A673 (cell line): ENCODE results near the gene DNPH1. TPM values are rescaled to one million over a fixed set of nuclear protein-coding genes. Genes with fewer than 3 reads are reported as not detected.

Experiments
- BruUV-seq: library from RNA; stranded (reverse); fragments of 400-500 nt; replicated peaks from 2 replicates; lab custom pipeline; 2021; lab: Mats Ljungman, UMichigan
- CTCF ChIA-PET: fragments of 300-600 bp; sonication (Branson Sonifier 250); formaldehyde crosslinking; loops from one replicate; lab custom pipeline; 2022; ENCODE audit warnings: antibody characterized with exemption; lab: Charles Lee
- POLR2A ChIA-PET: fragments of 300-600 bp; sonication (Branson Sonifier 250); formaldehyde crosslinking; loops from one replicate; lab custom pipeline; 2022; ENCODE audit warnings: antibody characterized with exemption; ENCODE audit not compliant: low non-redundant PET; lab: Charles Lee
- DNase-seq: peaks from one replicate; pipeline ENCODE4 v3.0.0-alpha.2; 2015; ENCODE audit warnings: low spot score
- H3K27ac ChIP-seq: fragments of 200-600 bp; sonication (generic); 2 replicates; pipeline ENCODE4 v1.5.1; 2016; ENCODE audit warnings: mixed run types, low read depth, mild to moderate bottlenecking, mixed read lengths, antibody characterized with exemption, low read length; ENCODE audit not compliant: poor library complexity, severe bottlenecking
- H3K27me3 ChIP-seq: fragments of 200-600 bp; sonication (generic); replicated peaks from 2 replicates; pipeline ENCODE4 v1.6.1; 2017; ENCODE audit warnings: mixed run types, low read depth, mild to moderate bottlenecking, mixed read lengths, antibody characterized with exemption, low read length; ENCODE audit not compliant: insufficient read depth, poor library complexity
- H3K36me3 ChIP-seq: fragments of 200-600 bp; sonication (generic); 2 replicates; pipeline ENCODE4 v1.6.1; 2016; ENCODE audit warnings: mixed run types, mild to moderate bottlenecking, mixed read lengths, antibody characterized with exemption, low read length; ENCODE audit not compliant: insufficient read depth, poor library complexity, severe bottlenecking
- H3K4me1 ChIP-seq: fragments of 200-600 bp; sonication (generic); 2 replicates; pipeline ENCODE4 v1.6.1; 2017; ENCODE audit warnings: mixed run types, mild to moderate bottlenecking, mixed read lengths, antibody characterized with exemption, low read length; ENCODE audit not compliant: insufficient read depth, poor library complexity, severe bottlenecking
- H3K4me3 ChIP-seq: fragments of 200-600 bp; sonication (generic); 2 replicates; pipeline ENCODE4 v1.5.1; 2016; ENCODE audit warnings: low read depth, mixed run types, mild to moderate bottlenecking, mixed read lengths, low read length; ENCODE audit not compliant: poor library complexity, severe bottlenecking
- H3K9me3 ChIP-seq: fragments of 200-600 bp; sonication (generic); 2 replicates; pipeline ENCODE4 v1.6.1; 2016; ENCODE audit warnings: mixed run types, low read depth, mild to moderate bottlenecking, mixed read lengths, antibody characterized with exemption, low read length; ENCODE audit not compliant: poor library complexity, severe bottlenecking
- EZH2 ChIP-seq: fragments of 200-600 bp; sonication (generic); IDR thresholded peaks from 2 replicates; pipeline ENCODE4 v1.6.1; 2017; ENCODE audit warnings: borderline replicate concordance, low read depth, mild to moderate bottlenecking, mixed read lengths, antibody characterized with exemption, low read length; ENCODE audit not compliant: poor library complexity, severe bottlenecking
- intact Hi-C: fragments of 100-400 bp; cut with micrococcal nuclease; formaldehyde crosslinking; loops from one replicate; pipeline ENCODE4 v1.10.0; 2022; ENCODE audit not compliant: unreplicated experiment
- total RNA-seq: library from RNA; stranded (reverse); gene quantifications from 2 replicates; pipeline ENCODE4 v1.2.3, GENCODE V29; 2021
- TF ChIP-seq, protein P1 (sequence below): fragments of 300-800, 200-600 bp; sonication (generic); conservative IDR thresholded peaks from 2 replicates; pipeline ENCODE4 v1.5.1; 2017; ENCODE audit warnings: low read depth, mild to moderate bottlenecking, antibody characterized with exemption, low read length, moderate library complexity, mixed read lengths

Gene DNPH1
- total RNA-seq, 1 experiment from 2014 or later: 55.1 TPM

DNA sequence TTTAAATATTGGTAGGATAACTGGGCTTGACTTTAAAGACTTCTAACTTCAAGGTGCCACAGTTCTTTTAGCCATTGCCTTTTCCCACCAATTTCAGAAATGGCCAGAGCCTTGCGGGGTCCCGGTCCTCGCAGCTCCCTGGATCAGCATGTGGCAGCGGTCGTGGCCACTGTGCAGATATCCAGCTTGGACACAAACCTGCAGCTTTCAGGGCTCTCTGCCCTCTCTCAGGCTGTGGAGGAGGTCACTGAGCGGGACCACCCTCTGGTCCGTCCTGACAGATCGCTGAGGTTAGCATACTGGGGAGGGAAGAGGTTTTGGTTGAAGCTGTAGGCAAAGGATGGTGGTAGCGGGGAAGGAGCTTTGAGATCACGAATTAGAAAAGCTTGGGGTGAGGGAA, 40.9 kb downstream of the DNPH1 start:
- Histone ChIP-seq H3K9me3 (no peaks in the 10 kb centered on the region), H3K27me3 (no peaks in the 10 kb centered on the region), H3K36me3 (peaks cover 20% of the 10 kb centered on the region), H3K4me3 (no peak overlapping the region), H3K4me1 (no peaks in the 10 kb centered on the region), H3K27ac (no peak overlapping the region)
- POLR2A ChIA-PET: no interaction called here
- CTCF ChIA-PET: interaction anchor here (0.6 kb wide), 1 partner anchor 293 kb away, joined by 4 read pairs; no protein-coding TSS in a partner anchor
- DNase-seq: no peak
- TF ChIP-seq EZH2: no peak
- TF ChIP-seq, protein P1, sequence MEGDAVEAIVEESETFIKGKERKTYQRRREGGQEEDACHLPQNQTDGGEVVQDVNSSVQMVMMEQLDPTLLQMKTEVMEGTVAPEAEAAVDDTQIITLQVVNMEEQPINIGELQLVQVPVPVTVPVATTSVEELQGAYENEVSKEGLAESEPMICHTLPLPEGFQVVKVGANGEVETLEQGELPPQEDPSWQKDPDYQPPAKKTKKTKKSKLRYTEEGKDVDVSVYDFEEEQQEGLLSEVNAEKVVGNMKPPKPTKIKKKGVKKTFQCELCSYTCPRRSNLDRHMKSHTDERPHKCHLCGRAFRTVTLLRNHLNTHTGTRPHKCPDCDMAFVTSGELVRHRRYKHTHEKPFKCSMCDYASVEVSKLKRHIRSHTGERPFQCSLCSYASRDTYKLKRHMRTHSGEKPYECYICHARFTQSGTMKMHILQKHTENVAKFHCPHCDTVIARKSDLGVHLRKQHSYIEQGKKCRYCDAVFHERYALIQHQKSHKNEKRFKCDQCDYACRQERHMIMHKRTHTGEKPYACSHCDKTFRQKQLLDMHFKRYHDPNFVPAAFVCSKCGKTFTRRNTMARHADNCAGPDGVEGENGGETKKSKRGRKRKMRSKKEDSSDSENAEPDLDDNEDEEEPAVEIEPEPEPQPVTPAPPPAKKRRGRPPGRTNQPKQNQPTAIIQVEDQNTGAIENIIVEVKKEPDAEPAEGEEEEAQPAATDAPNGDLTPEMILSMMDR: no peak
- no TSS peak for BruUV-seq
- intact Hi-C loops: no loop called here

DNA sequence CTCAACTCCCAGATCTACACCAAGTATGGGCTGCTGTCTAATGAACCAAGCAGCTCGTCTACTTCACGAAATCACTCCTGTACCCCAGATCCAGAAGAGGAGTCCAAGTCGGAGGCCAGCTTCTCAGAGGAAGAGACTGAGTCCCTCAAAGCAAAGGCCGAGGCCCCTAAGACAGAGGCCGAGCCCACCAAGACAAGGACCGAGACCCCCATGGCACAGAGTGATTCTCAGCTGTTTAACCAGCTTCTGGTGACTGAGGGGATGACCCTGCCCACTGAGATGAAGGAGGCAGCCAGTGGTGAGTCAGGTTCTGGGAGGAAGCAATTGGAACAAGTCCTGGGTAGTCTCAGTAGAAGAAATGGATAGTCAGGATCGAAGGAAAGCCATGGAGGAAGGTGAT, 41.5 kb downstream of the DNPH1 start:
- CTCF ChIA-PET: interaction anchor here (0.6 kb wide), 1 partner anchor 294 kb away, joined by 4 read pairs; no protein-coding TSS in a partner anchor
- POLR2A ChIA-PET: no interaction called here

DNA sequence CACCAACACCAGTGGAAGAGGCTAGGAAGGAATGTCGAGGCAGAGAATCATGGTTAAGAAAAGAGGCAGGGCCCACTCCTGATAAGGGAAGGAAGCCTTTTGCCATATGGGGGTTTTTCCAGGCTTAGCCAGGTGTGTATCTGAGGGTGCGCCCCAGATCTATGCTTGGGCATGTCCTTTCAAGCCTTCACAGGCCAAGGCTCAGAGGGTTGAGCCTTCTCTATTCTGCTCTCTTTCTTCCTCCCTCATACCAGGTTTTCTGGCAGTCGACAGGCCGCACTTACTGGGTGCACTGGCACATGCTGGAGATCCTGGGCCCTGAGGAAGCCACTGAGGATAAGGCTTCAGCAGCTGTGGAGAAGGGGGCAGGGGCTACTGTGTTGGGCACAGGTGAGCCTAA, 42.6 kb downstream of the DNPH1 start:
- BruUV-seq: no TSS peak

More for the DNA sequence above, 41.5 kb downstream of the DNPH1 start:
- Histone ChIP-seq H3K9me3 (no peaks in the 10 kb centered on the region), H3K4me3 (no peak overlapping the region), H3K27me3 (no peaks in the 10 kb centered on the region), H3K36me3 (peaks cover 20% of the 10 kb centered on the region), H3K4me1 (peaks cover 3% of the 10 kb centered on the region), H3K27ac (no peak overlapping the region)
- TF ChIP-seq EZH2: no peak
- TF ChIP-seq, protein P1: no peak
- DNase-seq: no peak
- intact Hi-C loops: no loop called here
- no TSS peak for BruUV-seq

More for the DNA sequence above, 42.6 kb downstream of the DNPH1 start:
- ChIA-PET CTCF (no interaction called here), POLR2A (no interaction called here)
- H3K36me3 ChIP-seq: peaks cover 20% of the 10 kb centered on the region
- no peaks in the 10 kb centered on the region for H3K9me3 ChIP-seq
- H3K27me3 ChIP-seq: no peaks in the 10 kb centered on the region
- DNase-seq: no peak
- H3K4me1 ChIP-seq: peaks cover 5% of the 10 kb centered on the region
- no peak overlapping the region for H3K27ac ChIP-seq
- H3K4me3 ChIP-seq: no peak overlapping the region
- TF ChIP-seq EZH2: no peak
- TF ChIP-seq, protein P1: no peak
- intact Hi-C loops: no loop called here
